Daoy (cell line): Measurements from ENCODE around the gene PDE4D. TPM values are rescaled to one million over a fixed set of nuclear protein-coding genes. Genes with fewer than 3 reads are reported as not detected.
A peak's percentile ranks its signal among the peaks of the same experiment; 100 is the strongest.
"Not testable (repeated sequence)": the region's sequence is repeated elsewhere in the genome, so short reads cannot be mapped to it uniquely, and the experiment has no call there.

Experiments
- DNase-seq: peaks from one replicate; pipeline ENCODE4 v3.0.0-alpha.2; 2015; ENCODE audit warnings: low read depth
- total RNA-seq: library from RNA; depleted of rRNA; stranded (reverse); fragments of >200 nt; shearing (Covaris generic); gene quantifications from 2 replicates; pipeline ENCODE4 v1.2.3, GENCODE V29; 2014

Gene PDE4D
- total RNA-seq, 1 experiment from 2014 or later, result 23.1 TPM

GRCh38 chr5:59079622-59080620, 813.6 kb downstream of the PDE4D start:
- DNase-seq, result peak; percentile 92

DNA sequence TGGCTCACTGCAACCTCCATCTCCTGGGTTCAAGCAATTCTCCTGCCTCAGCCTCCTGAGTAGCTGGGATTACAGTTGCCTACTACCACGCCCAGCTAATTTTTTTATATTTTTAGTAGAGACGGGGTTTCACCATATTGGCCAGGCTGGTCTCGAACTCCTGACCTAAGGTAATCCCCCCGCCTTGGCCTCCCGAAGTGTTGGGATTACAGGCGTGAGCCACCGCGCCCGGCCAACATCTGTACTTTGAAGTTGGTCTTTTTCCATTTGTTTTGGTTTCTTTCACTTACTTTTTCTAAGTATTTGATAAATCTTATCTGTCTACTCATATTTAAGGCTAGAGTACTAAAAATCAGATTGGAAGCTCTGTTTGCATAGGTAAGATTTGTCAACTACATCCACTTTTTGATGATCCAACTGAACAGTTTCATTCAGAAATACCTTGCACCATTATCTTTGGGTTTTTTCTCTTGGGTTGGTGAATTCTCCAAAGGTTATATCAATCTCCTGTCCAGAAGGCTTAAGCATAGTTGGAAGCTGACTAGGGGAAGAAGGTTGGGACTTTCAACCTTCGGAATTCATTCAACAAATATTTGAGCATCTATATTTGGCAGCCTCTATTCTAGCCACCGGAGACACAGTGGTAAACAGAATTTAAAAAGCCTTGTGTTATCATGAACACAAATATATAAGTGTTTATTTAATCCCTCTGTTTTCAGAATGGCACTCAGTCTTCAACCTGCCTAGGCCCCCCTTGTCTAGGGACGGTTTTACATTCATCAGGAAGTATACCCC, 821.6 kb downstream of the PDE4D start:
- no peak for DNase-seq

DNA sequence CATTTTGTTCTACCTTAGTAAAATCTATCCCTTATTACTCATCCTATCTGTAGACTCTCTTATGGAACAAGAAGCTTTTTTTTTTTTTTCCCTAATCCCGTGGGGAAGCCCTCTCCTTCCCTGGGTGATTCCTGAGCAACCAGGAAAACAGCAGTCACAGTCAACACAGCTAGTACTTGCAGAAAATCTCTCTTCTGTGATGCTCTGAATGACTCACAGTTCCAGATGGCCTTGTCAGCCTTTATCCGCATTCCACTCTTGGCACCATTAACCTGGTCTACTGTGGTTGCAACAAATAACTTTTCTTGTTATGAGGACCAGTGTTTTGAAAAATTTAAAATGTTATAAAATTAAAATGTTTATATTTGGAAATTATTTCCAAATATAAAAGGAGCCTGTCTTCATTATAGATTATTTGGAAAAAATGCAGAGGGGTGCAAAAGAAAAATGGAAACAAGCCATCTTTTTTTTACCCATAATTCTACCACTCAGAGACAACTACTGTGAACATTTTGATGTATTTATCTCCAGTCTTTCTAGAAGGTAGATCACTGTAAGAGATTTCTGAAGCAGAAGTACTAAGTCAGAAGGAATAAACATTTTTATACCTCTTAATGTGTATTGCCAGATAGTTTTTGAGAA, 824.0 kb downstream of the PDE4D start:
- DNase-seq, result peak; percentile 85

GRCh38 chr5:59067956-59068656, 825.4 kb downstream of the PDE4D start:
- DNase-seq, result no peak

- DNase-seq, result peak; percentile 68
Measured at GRCh38 chr5:59066367-59067163, 827.0 kb downstream of the PDE4D start.

DNA sequence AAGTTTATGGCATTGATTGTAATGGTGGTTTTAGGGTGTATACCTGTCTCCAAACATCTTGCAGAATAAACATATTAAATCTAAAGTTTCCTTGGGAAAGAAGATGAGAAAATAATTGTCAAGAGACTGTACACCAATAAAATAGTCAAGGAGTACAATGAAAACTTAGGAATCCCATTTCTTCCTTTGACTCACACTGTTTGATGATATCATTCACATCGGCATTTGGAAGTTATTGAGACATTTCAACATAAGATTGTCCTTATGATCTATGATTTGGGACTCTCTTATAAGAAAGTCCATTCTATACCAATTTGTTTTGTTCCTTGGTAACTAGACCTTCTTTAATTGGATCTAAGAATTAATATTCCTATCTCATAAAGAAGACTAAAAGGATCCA, 828.0 kb downstream of the PDE4D start:
- DNase-seq, result no peak

DNA sequence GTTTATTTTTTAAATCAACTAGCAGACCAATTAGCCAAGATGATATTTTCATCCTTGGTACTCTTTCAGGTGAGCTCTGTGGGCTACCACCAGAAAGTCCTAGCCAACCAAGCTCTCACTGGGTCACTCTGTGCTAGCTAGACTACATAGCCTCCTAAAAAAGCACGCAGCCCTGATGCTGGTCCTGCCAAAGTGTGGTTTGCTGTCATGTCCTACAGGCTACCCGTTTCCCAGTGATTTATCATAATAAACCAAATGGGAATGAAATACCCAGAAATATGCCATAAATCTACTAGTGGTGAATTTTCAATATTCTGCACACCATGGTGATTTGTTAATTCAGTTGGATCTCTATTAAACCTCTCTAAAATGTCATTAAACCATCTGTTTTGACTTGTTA, 829.2 kb downstream of the PDE4D start:
- DNase-seq, result no peak

DNA sequence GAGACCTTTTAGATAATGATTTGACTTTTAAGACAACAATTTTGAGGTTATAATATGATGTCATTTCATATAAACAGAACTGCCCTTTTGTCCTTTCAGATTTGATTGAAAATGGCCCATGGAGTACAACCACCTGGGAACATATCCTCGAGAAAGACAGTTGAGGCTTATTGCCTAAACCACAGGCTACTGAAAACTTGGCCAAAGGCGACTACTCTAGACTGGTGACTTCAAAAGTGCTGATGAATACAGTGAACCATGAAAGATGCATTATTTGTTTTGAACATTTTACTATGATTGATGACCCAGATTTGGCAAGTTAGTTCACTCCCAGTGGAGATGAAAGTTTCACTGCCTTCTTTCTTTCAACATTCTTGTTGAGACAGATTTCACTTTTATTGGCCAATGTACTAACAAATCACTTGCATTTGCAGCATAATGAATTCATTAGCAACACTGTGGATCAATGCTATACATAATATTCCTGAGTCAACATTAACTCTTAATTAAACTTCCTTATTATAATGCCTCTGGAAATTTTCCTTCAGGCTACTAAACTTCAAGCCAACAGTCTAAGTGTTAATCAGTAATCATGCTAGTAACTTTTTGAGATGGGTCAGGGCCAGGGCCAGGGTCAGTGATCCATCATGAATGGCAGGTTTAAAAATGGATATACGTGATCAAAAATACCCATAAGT, 830.4 kb downstream of the PDE4D start:
- peak; percentile 15 for DNase-seq

DNA sequence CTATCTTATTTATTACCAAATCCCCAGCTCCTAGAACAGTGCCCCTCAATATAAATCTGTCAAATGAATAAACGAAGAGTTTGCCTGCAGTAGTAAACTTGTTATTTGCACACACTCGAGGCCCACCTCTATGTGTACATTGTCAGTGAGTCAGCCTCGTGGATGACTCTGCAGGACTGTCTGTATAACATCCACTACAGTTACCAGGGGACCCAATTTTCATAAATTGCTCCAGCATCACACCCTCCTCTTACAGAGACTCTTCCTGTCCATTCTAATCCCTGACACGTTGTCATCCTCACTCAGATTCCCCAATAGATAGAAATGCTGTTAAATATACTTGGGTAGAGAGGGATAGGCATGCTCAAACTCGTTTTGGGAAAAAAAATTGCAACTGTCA, 832.1 kb downstream of the PDE4D start:
- DNase-seq, result peak; percentile 58

DNA sequence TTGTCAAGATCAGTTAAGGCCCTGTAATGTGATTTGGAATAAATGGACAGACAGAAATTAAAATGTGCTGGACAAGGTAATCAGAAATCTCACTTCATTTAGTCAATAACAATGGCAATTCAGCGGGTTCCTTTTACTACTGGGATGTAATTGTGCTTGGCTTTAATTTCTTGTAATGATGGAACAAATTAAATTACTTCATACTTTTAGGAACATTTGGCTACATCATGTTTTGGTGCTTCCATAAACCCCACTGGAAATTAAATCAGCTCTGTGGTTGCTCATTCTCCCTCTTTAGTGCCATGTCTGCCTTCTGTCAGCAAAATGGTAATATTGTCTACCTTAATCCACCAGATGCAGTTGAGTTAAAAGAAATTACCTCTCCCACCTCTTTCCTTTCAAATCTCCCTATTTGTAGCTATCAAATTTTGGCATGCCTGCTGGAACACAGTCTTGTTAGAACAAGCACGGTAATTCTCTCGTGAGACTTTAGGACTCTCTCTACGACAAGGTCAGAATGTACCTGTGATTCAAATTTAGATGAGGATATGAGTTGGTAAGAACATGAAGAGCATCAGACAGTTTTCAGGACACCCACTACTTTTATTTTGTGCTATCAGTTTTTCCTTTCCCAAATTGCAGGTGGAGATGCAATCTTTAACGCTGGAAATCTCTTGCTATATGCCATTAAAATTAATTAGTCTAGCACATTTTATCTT, 834.4 kb downstream of the PDE4D start:
- DNase-seq, result no peak

DNA sequence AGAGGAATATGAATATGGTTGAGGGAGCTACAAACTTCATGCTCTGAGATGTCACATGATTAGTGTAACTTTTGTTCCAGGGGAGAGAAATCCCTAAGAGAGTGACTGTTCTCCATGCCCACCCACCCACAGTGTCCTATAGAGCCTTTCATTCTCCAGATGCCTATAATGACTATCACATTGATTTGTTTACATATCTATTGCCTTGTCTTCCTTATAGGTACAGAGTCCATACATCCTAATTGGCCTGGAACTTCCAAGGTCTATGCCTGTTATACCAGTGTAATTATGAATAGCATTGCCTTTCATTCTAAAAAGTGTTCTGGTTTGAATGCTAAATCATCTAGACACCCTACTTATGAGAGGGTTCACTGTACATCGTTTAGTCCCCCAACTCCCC, 835.3 kb downstream of the PDE4D start:
- DNase-seq, result no peak

DNA sequence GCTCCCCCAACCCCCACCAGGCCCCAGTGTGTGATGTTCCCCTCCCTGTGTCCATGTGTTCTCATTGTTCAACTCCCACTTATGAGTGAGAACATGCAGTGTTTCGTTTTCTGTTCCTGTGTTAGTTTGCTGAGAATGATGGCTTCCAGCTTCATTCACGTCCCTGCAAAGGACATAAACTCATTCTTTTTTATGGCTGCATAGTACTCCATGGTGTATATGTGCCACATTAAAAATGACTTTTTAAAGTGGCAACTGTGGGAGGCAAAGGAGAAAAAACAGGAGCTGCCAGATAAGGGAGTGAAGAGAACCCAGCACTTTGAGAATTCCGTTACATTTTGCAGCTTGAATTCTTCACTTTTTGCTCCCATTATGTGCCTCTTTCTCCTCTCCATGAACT, 836.9 kb downstream of the PDE4D start:
- DNase-seq, result not testable (repeated sequence)

DNA sequence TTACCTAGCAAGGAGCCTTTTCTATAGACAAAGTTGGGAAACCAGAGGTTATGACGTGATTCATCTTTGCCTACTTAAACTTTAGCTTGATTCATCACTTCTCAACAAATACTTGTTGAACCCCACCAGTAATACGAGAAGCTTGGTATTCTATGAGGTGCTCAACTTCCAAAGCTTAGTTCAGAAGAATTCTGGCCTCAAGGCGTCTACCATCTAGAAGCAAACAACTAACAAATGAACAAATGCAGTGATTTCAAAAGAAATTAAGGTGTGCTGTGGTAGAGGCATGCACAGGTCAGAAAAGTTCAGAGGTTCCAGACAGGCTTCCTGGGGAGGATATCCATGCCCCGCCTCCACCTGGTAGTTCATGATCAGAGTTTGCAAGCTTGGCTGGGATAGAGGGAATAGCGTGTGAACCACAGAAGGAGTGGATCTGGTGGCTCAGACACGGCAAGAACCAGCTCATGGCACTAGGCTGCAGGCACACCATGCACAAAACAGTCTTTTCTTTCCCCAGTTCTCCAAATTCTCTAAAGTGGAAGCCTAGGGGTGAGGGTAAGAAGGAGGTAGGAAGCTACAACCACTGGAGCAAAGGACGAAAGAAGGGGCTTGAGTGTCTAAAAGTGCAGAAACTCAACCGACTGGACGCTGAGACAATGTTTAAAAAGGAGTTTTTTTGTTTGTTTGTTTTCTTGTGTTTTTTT, 837.6 kb downstream of the PDE4D start:
- DNase-seq, result no peak

DNA sequence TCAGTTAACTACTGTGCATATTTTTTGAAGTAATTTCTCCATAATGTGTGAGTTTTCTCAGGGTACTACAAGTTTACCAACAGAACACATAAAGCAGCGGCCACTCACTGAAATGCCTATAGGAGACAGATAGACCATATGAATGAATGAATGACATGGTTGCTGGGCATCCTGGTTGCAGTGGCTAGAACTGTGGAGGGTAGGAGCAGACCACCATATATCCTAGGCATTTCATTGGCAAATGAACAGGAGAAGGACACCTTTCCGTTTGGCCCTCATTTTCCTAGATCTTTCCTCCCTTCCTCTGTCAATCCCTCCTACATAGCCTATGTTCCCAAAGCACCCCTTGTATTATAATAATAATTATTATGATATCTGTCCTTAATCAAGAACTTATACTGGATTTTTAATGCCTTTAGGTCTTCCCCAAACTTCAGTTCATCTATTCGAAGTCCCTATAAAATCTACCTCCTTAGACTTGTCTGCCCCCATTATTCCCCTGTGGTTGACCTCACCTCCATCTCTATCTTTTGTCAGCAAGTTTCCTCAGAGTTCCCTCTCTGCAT, 838.5 kb downstream of the PDE4D start:
- no peak for DNase-seq

GRCh38 chr5:59051951-59052350, 841.6 kb downstream of the PDE4D start:
- no peak for DNase-seq

DNA sequence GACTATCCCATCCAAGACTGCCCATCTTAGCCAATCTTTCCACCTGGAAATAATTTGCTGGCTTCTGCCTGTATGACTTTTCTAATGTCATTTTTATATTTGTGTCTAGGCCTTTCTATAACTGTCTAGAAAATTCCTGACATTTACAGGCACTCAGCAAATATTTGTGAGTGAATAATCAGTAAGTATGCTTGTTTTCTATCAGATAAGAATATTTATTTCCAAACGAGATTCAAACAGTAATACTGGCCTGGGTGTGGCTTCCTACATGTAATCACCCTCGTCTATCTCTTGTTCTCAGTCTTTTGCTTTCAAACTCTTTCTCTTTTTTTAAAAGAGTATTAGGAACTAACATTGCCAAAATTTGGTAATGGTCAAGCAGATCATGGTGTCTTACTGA, 844.4 kb downstream of the PDE4D start:
- no peak for DNase-seq

DNA sequence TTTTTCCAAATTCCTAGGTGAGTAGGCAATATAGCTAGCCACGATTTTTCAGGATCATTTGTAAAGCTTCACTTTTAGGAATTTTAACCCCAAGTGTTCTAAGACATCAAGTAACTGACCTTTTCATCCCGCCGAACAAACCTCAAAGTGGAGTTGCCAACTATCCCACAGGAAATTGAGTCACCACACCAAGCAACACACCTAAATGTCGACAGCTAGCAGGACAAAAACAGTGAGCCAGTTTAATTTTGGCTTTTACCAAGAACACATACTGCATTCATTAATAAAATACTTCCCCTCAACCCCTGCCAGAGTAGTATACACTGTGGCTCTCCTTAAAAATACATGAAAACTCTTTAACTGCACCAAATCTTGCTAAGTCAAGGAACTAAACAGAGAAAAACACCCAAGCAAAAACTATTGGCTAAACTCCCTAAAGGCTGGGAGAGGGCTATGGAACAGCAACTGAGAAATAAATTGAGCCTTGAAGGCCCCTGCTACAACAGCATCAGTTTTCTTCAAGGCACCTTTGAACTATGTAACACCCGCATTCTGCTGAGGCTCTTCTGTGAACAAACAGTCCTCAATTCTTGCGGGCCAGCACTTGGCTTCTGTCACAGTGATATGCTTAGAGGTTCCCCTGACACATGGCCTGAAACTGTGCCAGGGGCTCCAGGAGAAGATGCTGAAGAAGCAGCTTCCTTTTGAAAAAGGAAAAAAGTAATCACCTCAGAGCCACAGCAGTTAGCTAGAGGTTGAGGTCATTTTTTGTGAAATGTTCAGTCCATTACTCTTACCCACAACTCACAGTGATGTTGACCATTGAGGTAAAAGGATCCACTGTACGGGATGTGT, 851.1 kb downstream of the PDE4D start:
- peak; percentile 82 for DNase-seq
